GM19463 (cell line): ENCODE measurements around the gene PACSIN2.
"Not testable (repeated sequence)": the region's sequence is repeated elsewhere in the genome, so short reads cannot be mapped to it uniquely, and the experiment has no call there.

ENCODE experiments used
- ATAC-seq: cut with Tn5 transposase; IDR thresholded peaks from one replicate; pipeline ENCODE4 v1.9.1; 2021; ENCODE audit warnings: mild to moderate bottlenecking, moderate library complexity; ENCODE audit not compliant: unreplicated experiment

The PACSIN2 gene

DNA sequence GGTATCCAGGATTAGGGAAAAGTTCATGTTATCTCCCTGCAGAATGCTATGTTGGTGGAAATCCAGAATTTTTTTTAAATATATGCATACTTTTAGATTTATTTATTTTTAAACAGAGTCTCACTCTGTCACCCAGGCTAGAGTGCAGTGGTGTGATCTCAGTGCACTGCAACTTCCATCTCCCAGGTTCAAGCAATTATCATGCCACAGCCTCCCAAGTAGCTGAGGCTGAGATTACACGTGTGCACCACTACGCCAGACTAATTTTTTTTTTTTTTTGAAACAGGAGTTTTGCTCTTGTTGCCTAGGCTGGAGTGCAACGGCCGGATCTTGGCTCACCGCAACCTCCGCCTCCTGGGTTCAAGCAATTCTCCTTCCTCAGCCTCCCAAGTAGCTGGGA, 2.6 kb downstream of the PACSIN2 start:
- no peak for ATAC-seq

DNA sequence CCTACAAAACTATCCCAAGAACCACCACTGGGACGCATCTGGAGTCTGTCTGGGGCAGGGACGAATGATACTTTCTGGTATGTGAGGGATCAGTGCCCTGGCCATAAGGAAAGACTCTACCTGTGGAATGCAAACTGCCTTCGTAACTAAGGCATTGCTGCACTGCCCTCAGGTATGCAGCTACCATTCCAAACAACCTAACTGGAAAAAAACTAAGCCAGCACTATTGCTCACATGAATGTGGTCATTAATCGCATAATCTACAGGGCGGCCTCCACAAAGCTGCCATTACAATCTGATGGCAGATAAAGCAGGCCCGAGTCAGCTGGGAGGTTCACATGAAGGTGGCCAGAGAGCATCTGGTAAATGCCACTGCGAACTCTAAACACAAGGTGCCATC, 3.9 kb downstream of the PACSIN2 start:
- no peak for ATAC-seq

GRCh38 chr22:43009444-43009843, 5.5 kb downstream of the PACSIN2 start:
- no peak for ATAC-seq

DNA sequence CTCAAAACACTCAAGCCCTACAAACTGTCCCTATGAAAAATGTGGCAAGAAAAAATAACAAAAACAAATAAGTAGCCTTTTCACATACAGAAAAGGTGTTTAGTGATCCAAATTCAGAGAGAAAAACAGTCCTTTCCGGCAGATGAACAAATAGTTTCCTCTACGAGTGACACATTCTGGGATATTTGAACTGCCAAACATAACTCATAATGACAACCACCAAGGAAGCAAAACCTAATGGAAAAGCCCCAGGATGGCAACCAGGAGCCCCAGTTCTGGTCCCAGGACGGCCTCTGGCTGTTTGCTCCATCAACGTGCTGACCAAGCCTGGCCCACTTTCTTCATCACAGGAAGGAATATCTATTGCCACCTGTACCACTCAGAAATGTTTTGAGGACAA, 6.0 kb downstream of the PACSIN2 start:
- ATAC-seq = no peak

- ATAC-seq = no peak
Observed at GRCh38 chr22:43008509-43008908, 6.4 kb downstream of the PACSIN2 start.

GRCh38 chr22:43007519-43008102, 7.3 kb downstream of the PACSIN2 start:
- no peak for ATAC-seq

DNA sequence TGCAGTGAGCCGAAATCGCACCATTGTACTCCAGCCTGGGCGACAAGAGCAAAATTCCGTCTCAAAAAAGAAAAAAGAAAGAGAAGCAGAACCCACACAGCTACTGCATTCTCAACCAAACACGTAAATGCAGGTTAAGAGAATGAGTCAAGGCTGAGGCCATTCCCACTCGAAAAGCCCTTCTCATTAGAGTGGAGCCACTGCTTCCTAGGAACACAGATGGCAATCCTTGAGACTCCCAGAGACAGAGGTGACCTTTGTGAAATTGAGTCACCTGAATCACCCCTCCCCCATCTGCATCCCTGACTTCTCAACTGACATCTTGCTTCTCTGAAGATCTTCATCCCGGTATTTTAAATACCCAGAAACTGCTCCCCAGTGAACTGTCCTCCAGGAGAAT, 8.2 kb downstream of the PACSIN2 start:
- ATAC-seq = no peak

DNA sequence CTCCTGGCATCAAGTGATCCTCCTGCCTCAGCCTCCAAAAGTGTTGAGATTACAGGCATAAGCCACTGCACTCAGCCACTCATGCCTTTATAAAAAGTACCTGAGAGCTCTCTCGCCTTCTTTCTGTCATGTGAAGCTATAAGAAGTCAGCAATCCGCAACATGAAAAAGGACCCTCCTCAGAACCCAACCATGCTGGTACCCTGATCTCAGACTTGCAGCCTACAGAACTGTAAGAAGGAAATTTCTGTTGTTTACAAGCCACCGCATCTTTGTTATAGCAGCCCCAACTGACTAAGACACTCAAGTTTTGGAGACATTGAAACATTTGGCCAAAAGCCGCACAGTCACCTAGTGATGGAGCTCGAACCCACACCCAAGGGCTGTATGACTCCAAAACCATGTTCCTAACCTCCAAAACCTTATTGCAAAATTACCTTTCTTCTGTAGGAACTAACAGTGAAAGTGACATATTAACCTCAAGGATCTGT, 8.9 kb downstream of the PACSIN2 start:
- no peak for ATAC-seq

DNA sequence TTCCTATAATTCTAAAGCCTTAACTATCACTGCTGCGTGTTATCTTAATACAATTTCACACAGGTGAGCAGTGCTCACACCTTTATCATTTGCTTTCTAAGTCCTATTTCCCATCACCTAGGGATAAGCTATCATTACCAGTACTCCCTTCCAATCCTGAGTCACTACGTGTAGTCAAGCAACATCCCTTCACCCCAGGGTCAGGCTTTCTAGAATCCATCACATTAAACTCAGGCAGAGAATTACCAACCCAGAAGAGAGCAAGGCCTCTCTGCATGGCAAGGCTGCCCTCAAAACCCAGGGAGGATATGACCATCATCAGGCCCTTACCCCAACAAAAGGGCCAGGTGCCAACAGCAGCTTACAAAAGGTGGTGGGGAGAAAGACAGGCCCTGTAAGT, 9.8 kb downstream of the PACSIN2 start:
- ATAC-seq = no peak

DNA sequence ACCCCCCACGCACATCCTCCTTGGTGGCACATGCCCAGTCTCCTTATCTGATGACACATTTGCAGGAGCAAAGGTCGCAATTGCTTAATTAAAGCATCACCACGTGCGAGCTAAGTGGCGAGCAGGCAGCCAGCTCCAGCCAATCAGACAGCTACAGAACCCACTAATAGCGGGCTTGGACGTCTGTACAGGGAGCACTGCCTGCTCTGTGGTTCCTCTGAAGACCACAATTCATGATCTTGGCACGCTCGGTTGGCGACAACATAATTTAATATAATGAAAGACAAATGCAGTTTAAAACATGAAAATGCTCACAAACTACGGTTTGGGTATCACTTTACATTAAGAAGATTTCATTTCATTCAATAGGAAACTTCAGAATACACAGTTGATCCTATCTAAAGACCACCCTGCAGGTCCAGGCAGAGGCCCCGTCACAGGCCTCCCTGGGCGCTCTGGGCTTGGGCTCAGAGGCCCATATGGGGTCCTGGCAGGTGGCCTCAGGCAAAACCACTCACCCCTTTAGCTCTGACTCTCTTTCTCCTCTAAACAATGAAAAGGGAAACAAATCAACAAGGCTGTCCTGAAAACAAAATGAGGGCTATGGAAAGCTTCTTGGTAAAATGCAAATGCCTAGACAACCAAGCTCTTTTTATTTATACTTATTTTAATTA, 10.4 kb downstream of the PACSIN2 start:
- ATAC-seq = no peak

GRCh38 chr22:43002202-43002586, 12.8 kb downstream of the PACSIN2 start:
- no peak for ATAC-seq

DNA sequence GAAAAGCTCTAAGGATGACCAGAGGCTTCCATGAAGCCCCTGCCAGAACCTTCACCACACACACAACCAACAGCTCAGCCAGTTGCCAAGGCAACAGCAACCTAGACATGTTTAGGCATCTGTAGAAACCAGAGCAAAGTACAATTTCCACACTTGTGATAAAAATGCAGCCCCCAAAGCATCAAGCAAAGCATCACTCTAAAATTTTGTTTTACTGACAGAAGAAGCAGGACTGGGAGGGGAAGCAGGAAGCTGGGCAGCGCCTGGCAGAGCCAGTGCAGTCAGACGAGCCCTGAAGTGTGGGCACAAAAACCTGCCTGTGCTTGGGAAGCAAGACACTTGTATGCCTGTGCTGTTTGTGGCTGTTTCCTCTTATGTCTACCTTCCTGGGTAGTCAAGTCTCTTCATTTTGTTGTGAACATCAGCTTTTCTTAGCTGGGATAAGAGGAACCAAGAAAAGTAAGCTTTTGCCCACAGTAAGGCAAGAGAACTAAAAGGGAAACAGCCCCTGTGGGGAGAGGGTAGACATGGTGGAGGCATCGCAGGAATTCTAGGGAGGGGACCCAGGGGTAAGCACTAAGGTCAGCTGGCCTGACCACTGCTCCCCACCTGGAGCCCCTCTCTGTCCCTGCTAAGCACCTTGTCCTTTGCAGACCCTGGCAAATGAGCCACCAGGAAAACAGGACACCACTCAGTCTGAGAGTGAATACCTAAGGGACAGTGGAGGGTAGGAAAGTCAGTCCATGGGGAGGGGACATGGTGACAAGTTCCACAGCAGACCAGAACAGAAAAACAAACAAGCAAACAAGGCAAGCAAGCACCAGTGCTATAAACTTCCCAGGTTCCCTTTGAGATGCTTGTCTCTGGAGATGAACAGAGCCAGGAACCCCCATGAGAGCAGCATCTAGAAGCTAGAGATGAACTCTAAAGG, 13.4 kb downstream of the PACSIN2 start:
- no peak for ATAC-seq

- no peak for ATAC-seq
Observed at GRCh38 chr22:43000441-43001175, 14.3 kb downstream of the PACSIN2 start.

- ATAC-seq = no peak
Observed at GRCh38 chr22:42997582-42998090, 17.3 kb downstream of the PACSIN2 start.

DNA sequence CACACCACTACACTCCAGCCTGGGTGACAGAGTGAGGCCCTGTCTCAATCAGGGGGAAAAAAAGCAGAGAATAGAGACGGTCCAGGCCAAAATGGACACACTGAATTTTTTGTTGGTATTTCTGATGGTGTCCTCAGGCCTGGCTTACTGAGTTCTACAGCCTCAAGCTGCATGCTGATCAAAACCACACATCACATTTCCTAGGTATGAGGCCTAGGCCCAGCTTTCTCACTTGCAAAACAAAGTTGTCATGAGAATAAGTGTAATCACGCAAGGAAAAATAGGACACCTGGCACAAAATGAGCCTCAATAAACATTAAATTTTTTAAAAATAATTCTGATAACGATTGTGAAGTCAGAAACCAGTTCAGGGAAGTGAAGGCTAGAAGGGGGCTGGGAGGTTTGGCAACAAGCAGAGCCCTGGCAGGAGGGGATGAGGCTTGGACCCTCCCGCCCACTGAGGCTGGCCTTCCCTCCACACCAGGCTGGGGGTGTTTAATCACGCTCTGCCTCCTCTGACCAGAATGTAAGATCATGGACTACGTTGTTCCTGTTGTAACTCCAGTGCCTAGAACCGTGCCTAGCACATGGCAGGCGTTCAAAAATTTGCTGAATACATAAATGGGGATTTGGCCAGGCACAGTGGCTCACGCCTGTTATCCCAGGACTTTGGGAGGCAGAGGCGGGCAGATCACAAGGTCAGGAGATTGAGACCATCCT, 18.1 kb downstream of the PACSIN2 start:
- no peak for ATAC-seq

DNA sequence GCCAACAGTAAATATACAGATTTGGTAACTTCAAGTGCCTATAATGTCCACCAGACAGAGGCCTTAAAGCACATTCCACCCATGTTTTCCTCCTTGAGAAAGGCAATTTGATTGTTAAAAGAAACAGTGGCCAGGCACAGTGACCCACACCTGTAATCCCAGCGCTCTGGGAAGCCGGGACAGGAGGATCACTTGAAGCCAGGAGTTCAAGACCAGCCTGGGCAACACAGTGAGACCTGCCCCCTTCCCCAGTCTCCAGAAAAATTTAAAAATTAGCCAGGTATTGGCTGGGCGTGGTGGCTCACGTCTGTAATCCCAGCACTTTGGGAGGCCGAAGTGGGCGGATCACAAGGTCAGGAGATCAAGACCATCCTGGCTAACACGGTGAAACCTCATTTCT, 19.3 kb downstream of the PACSIN2 start:
- ATAC-seq = not testable (repeated sequence)

DNA sequence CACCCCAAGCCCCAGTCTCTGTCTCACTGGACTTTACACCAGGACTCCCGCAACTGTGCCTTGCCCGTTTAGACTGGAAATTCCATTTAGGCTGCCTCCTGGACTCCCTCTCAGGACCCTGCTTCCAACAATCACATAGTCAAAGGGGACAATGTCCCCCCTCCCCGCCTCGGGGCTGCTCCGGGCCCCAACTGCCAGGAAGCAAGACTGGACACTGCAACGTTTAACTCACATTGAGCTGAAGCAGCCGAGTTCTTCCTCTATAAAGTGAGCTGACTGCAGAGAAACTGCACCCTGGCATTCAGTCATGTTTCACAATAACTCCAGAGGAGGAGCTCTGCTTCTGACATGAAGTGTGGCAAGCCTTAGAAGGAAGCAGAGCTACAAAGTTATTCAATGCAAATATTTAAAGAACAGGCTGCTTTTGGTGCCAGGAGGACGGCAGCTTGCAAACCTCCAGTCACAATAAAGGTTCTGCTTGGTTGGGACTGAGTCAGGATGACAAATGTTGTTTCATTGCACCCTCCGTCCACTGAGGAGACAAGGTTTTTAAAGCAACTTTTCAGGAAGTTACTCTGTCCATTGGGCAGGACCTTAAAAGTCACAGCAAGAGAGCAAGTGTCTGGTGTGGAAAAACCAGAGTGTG, 19.9 kb downstream of the PACSIN2 start:
- ATAC-seq = no peak

DNA sequence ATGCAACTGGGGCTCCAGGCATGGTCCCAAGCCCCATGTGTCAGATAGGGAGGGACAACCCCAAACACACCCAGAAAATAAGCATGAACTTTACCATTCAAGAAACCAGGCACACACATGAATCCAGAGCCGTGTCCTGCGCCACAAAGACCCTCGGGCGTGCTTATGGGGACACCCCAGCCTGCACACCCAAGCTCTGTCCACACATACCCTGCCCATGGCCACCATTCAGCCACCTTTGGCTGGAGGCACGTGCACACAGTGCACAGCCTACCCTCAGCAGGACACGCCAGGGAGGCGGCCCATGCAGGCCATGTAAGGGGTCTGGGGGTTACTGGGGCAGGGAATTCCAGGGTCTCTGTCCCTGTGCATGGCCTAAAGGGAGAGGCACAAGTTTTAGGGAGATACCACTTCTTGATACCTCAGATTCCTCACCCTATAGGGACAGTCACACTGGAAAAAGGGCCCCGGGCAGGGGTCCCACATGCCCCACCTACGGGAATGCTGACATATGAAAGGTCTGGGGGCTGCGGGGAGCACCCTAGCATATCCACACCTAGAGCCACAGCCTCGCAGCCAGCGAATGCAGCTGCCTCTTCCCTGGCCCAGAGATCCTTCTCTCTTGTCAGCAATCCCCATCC, 20.6 kb downstream of the PACSIN2 start:
- no peak for ATAC-seq

GRCh38 chr22:42993651-42994275, 21.2 kb downstream of the PACSIN2 start:
- ATAC-seq = no peak
